Central memory CD4-positive, alpha-beta T cell (primary cell): Measurements from ENCODE around the gene TESK2.
"Not testable (repeated sequence)": the region's sequence is repeated elsewhere in the genome, so short reads cannot be mapped to it uniquely, and the experiment has no call there.

Experiments used
- DNase-seq: peaks from one replicate; pipeline ENCODE4 v3.0.0; 2022

The TESK2 gene

GRCh38 chr1:45370575-45370974 lies 120.4 kb downstream of the TESK2 start:
- no peak for DNase-seq

- no peak for DNase-seq
These were observed 125.9 kb downstream of the TESK2 start for GRCh38 chr1:45365051-45365450.

GRCh38 chr1:45364294-45364693 lies 126.7 kb downstream of the TESK2 start:
- DNase-seq = no peak

- DNase-seq = not testable (repeated sequence)
These were observed 130.0 kb downstream of the TESK2 start for GRCh38 chr1:45360981-45361380.

- peak; percentile 39 for DNase-seq
These were observed 131.0 kb downstream of the TESK2 start for GRCh38 chr1:45359882-45360513.

- no peak for DNase-seq
These were observed 134.8 kb downstream of the TESK2 start for GRCh38 chr1:45356186-45356585.

- no peak for DNase-seq
These were observed 135.3 kb downstream of the TESK2 start for GRCh38 chr1:45355683-45356082.

GRCh38 chr1:45354838-45355237 lies 136.1 kb downstream of the TESK2 start:
- no peak for DNase-seq

- no peak for DNase-seq
These were observed 137.3 kb downstream of the TESK2 start for GRCh38 chr1:45353685-45354084.

GRCh38 chr1:45351508-45351907 lies 139.5 kb downstream of the TESK2 start:
- DNase-seq = no peak

GRCh38 chr1:45348966-45349677 lies 141.8 kb downstream of the TESK2 start:
- DNase-seq = no peak

GRCh38 chr1:45348609-45348965 lies 142.4 kb downstream of the TESK2 start:
- DNase-seq = no peak

- no peak for DNase-seq
These were observed 142.9 kb downstream of the TESK2 start for GRCh38 chr1:45348020-45348419.

GRCh38 chr1:45346473-45346872 lies 144.5 kb downstream of the TESK2 start:
- no peak for DNase-seq

- DNase-seq = no peak
These were observed 145.9 kb downstream of the TESK2 start for GRCh38 chr1:45345014-45345413.

- no peak for DNase-seq
These were observed 146.5 kb downstream of the TESK2 start for GRCh38 chr1:45344499-45344898.

GRCh38 chr1:45340816-45341466 lies 150.0 kb downstream of the TESK2 start:
- DNase-seq = peak; percentile 5

GRCh38 chr1:45339789-45340558 lies 151.0 kb downstream of the TESK2 start, which contains the start of the genes MUTYH and TOE1:
MUTYH (minus strand) TSS chr1:45340440; CDS start chr1:45334505, 5,935 bp downstream.
TOE1 (plus strand) TSS chr1:45340170; CDS start chr1:45340253, 83 bp downstream.
- peak; percentile 89 for DNase-seq

- DNase-seq = no peak
These were observed 153.2 kb downstream of the TESK2 start for GRCh38 chr1:45337630-45338325.

- no peak for DNase-seq
These were observed 155.1 kb downstream of the TESK2 start for GRCh38 chr1:45335855-45336324.

- DNase-seq = no peak
These were observed 156.4 kb downstream of the TESK2 start for GRCh38 chr1:45334308-45335245.
